Stimulated activated CD4-positive, alpha-beta T cell treated with anti-CD3 and anti-CD28 coated beads, Interleukin-12 subunit alpha, Interleukin-12 subunit beta, amount 100 ng/mL, for 24 hours (primary cell): ENCODE measurements around the gene MBLAC1.

Experiments
- DNase-seq, 2 experiments: peaks; one replicate each; pipeline ENCODE4 v3.0.0-alpha.2; 2020; ENCODE audit warnings: low read depth in 2 of 2

Gene MBLAC1

GRCh38 chr7:100098913-100099312 is 27.9 kb upstream of the MBLAC1 start:
- no peak for DNase-seq

- DNase-seq: no peak
Observed at GRCh38 chr7:100099452-100099851, 27.3 kb upstream of the MBLAC1 start.

GRCh38 chr7:100100420-100101015 is 26.2 kb upstream of the MBLAC1 start:
- DNase-seq: peak; percentile 77 to 79

GRCh38 chr7:100101016-100101862 is 25.5 kb upstream of the MBLAC1 start, which contains the start of the genes AP4M1 and MCM7:
Gene AP4M1, plus strand, starts transcription at chr7:100101643. Its CDS starts 72 bp downstream, at chr7:100101715.
Gene MCM7, minus strand, starts transcription at chr7:100101397. Its CDS starts 103 bp downstream, at chr7:100101294.
- peak; percentile 95 to 97 for DNase-seq

GRCh38 chr7:100102950-100103840 is 23.6 kb upstream of the MBLAC1 start:
- DNase-seq: no peak

GRCh38 chr7:100105534-100105933 is 21.2 kb upstream of the MBLAC1 start:
- DNase-seq: no peak

GRCh38 chr7:100106633-100107032 is 20.1 kb upstream of the MBLAC1 start:
- DNase-seq: no peak

GRCh38 chr7:100107125-100107737 is 19.5 kb upstream of the MBLAC1 start:
- DNase-seq: no peak

- no peak for DNase-seq
Observed at GRCh38 chr7:100107890-100108289, 18.9 kb upstream of the MBLAC1 start.

- DNase-seq: no peak
Observed at GRCh38 chr7:100109521-100110163, 17.1 kb upstream of the MBLAC1 start.

GRCh38 chr7:100111156-100111555 is 15.6 kb upstream of the MBLAC1 start:
- no peak for DNase-seq

GRCh38 chr7:100111914-100112313 is 14.9 kb upstream of the MBLAC1 start:
- DNase-seq: no peak

- DNase-seq: no peak
Observed at GRCh38 chr7:100115026-100115425, 11.7 kb upstream of the MBLAC1 start.

- no peak for DNase-seq
Observed at GRCh38 chr7:100118388-100119071, 8.2 kb upstream of the MBLAC1 start.

GRCh38 chr7:100119072-100119969 is 7.4 kb upstream of the MBLAC1 start, which contains the start of the genes CNPY4 and TAF6:
Gene CNPY4, plus strand, starts transcription at chr7:100119634. Its CDS starts 111 bp downstream, at chr7:100119745.
Gene TAF6, minus strand, starts transcription at chr7:100119358. Its CDS starts 5,149 bp downstream, at chr7:100114209.
- DNase-seq: peak; percentile 91 to 95

- peak; percentile 54 to 59 for DNase-seq
Observed at GRCh38 chr7:100119970-100120732, 6.6 kb upstream of the MBLAC1 start.

GRCh38 chr7:100120733-100121036 is 6.1 kb upstream of the MBLAC1 start:
- no peak for DNase-seq

- DNase-seq: no peak
Observed at GRCh38 chr7:100122067-100122466, 4.7 kb upstream of the MBLAC1 start.

GRCh38 chr7:100122568-100122967 is 4.2 kb upstream of the MBLAC1 start:
- no peak for DNase-seq
